GM12875 (cell line): ENCODE results near the gene TIAL1.
"Not testable (repeated sequence)": the region's sequence is repeated elsewhere in the genome, so short reads cannot be mapped to it uniquely, and the experiment has no call there.

ENCODE experiments used
- H3K4me3 ChIP-seq: one replicate; pipeline ENCODE4 v1.5.1; 2011; ENCODE audit warnings: low read depth, low read length, control low read depth
- CTCF ChIP-seq: IDR thresholded peaks from 2 replicates; pipeline ENCODE4 v1.5.1; 2011; ENCODE audit warnings: low read depth, mild to moderate bottlenecking, control low read depth, inconsistent platforms, low read length, moderate library complexity, borderline replicate concordance; ENCODE audit not compliant: insufficient read depth

Gene TIAL1

GRCh38 chr10:119621078-119621384, 24.3 kb upstream of the TIAL1 start:
- no peak overlapping the region for H3K4me3 ChIP-seq
- no peak for TF ChIP-seq CTCF

- H3K4me3 ChIP-seq = no peak overlapping the region
- TF ChIP-seq CTCF = no peak
Measured at GRCh38 chr10:119620241-119621077, 23.7 kb upstream of the TIAL1 start.

- H3K4me3 ChIP-seq = not testable (repeated sequence)
Measured at GRCh38 chr10:119619811-119620210, 23.0 kb upstream of the TIAL1 start.

GRCh38 chr10:119619215-119619614, 22.5 kb upstream of the TIAL1 start:
- TF ChIP-seq CTCF = no peak
- no peak overlapping the region for H3K4me3 ChIP-seq

GRCh38 chr10:119616882-119617570, 20.3 kb upstream of the TIAL1 start:
- H3K4me3 ChIP-seq = no peak overlapping the region
- no peak for TF ChIP-seq CTCF

- no peak for TF ChIP-seq CTCF
- no peak overlapping the region for H3K4me3 ChIP-seq
Measured at GRCh38 chr10:119614686-119615085, 17.9 kb upstream of the TIAL1 start.

- no peak for TF ChIP-seq CTCF
- no peak overlapping the region for H3K4me3 ChIP-seq
Measured at GRCh38 chr10:119613741-119614140, 17.0 kb upstream of the TIAL1 start.
